NCI-H2227 (cell line): Measurements from ENCODE around the gene ANKRD40.

ENCODE experiments used
- DNase-seq: peaks from one replicate; lab custom pipeline; 2025; ENCODE audit not compliant: unreplicated experiment; lab: John Stamatoyannopoulos, UW

Gene ANKRD40

DNA sequence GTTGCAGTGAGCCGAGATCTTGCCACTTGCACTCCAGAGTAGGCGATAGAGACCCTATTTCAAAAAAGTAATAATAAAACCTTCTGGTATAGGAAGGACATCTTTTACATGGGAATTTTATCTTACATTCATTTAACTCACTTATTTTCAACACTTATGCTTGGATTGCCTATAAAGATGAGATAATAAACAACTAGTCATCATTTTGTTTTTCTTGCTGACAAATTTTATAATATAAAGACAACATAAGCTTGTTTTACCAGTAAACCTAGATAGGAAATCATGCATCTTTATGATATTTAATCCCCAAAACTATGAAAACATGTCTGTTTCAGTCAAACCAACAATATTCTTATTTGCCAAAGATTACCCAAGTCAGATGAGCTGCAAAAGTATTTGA lies 56.1 kb downstream of the ANKRD40 start:
- no peak for DNase-seq

GRCh38 chr17:50649042-50649908 lies 58.4 kb downstream of the ANKRD40 start:
- DNase-seq = no peak

GRCh38 chr17:50647187-50647586 lies 60.5 kb downstream of the ANKRD40 start:
- DNase-seq = no peak

DNA sequence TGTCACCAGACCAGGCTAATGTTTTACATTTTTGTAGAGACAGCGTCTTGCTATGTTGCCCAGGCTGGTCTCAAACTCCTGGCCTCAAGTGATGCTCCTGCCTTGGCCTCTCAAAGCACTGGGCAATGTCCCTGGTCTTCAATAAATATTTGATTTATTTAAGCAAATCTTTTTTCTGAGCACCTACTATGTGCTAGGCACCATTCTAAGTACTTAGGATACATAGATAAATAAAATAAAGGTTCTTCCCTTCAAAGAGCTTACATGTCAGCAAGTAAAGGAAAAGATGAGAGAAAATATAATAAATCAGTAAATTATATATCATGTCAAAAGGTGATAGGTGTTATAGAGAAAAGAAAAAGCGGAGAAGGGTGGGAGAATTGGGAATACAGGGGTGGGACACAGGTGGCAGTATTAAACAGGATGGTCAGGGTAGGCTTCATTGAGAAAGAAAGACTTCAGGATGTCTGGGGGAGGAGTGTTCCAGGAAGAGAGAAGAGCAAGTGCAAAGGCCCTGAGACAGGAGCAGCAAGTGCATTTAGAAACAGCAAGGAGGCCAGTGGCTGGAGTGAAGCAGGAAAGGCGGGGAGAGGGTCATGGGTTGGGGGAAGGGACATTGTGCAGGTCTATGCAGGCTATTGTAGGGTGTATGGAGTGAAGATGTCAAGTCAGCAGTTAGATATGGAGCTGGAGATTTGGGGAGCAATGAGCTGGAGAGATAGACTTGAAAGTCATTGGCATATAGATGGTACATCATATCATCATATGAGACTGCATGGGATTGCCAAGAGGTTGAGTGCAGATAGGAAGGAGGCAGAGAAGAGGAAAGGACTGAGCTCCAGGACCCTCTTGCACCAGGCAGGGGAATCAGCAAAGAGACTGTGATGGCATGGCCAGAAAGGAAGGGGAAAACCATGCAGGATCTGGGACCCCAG lies 61.7 kb downstream of the ANKRD40 start:
- no peak for DNase-seq
